Adipose tissue (tissue), 3 donors: ENCODE measurements around the gene PRICKLE2. TPM values are rescaled to one million over a fixed set of nuclear protein-coding genes. Genes with fewer than 3 reads are reported as not detected.

ENCODE experiments used
- H3K27ac ChIP-seq: one replicate; pipeline ENCODE4 v1.5.1; 2013; ENCODE audit warnings: low read depth, low read length
- WGBS, 3 donors: extraction: QIAGEN DNeasy Blood & Tissue Kit; methylation state at CpG; one replicate each; pipeline ENCODE4 v1.1.7; 2013; 5-methylcytosine and 5-hydroxymethylcytosine counted together
- polyA plus RNA-seq, 3 donors: library from polyadenylated mRNA; stranded (reverse); fragments of 200-250 nt; gene quantifications; one replicate each; pipeline ENCODE4 v1.2.3, GENCODE V29; 2013
- donor health status: healthy with polysubstance abuse.
- donor health status: Bipolar disorder and iron deficiency.
- donor health status: healthy.

PRICKLE2 gene
- polyA plus RNA-seq, 3 donors: 2.2 to 13.2 (median 9.8) TPM

GRCh38 chr3:64129106-64129505, 96.2 kb downstream of the PRICKLE2 start:
- no peak overlapping the region for H3K27ac ChIP-seq
- WGBS, 3 donors: 60 to 81% (median 68%) methylated on average over 4 of the region's 4 CpGs

GRCh38 chr3:64125561-64125960, 99.7 kb downstream of the PRICKLE2 start:
- H3K27ac ChIP-seq: no peak overlapping the region
- WGBS, 3 donors: 47 to 88% (median 48%) methylated on average over 2 of the region's 2 CpGs

DNA sequence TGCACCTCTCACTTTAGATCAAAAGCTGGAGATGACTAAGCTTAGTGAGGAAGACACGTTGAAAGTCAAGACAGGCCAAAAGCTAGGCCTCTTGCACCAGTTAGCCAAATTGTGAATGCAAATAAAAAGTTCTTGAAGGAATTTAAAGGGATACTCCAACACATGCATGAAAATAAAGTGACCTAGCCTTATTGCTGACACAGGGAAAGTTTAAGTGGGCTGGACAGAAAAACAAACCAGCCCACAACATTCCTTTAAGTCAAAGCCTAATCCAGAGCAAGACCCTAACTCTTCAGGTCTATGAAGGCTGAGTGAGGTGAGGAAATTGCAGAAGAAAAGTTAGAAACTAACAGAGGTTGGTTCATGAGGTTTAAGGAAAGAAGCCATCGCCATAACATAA, 101.3 kb downstream of the PRICKLE2 start:
- WGBS, 3 donors: 81 to 96% (median 87%) methylated on average over 2 of the region's 2 CpGs
- no peak overlapping the region for H3K27ac ChIP-seq

GRCh38 chr3:64122476-64122875, 102.8 kb downstream of the PRICKLE2 start:
- 76 to 81% (median 77%) methylated on average over 3 of the region's 3 CpGs for WGBS, 3 donors
- no peak overlapping the region for H3K27ac ChIP-seq

DNA sequence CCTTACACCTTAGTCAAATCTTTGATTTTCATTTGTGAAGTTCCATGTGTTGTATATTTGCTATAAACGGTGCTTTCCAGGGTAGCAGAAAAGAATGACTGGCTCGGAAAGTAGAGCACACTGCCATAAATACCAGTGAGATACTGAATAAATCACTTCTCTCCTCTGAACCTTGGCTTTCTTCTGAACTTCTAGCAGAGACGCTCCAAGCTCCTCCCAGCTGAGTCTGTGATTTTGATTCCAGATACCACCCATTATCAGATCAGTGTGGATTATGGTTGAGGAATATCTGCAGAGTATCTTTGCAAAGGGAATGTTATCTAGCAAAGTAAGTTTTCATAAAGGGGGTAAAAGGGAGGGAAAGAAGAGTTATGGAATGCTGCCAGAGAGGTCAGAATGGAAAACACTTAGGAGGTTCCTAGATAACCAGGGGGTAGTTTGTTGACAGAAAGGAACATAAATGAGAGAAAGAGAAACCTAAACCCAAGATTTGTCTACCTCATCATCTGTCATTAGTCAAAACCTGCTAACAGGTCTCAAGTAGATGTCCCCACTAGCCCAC, 103.4 kb downstream of the PRICKLE2 start:
- 19 to 49% (median 28%) methylated on average over 3 of the region's 3 CpGs for WGBS, 3 donors
- no peak overlapping the region for H3K27ac ChIP-seq

DNA sequence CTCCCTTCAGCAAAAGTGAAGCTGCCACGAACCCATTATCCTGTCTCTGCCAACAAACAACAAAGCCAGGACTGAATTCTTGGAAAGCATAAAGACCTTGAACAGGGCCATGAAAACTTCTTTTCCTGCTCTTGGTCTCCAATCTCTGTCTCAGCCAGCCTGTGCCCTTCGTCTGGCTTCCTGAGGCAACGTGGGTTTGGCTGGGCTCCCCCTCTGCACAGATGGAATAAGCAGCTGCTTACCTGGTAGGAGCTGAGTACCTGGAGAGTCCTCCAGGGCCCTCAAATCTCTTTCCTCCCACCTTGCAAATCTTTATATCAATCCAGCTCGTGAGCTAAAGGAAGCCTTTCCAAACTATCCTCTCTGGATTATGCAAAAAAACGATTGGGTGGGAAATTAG, 104.4 kb downstream of the PRICKLE2 start:
- WGBS, 3 donors: 60 to 63% (median 61%) methylated on average over 5 of the region's 5 CpGs
- no peak overlapping the region for H3K27ac ChIP-seq

GRCh38 chr3:64117483-64117882, 107.8 kb downstream of the PRICKLE2 start:
- 89 to 100% (median 95%) methylated on average over 1 of the region's 1 CpG for WGBS, 3 donors
- no peak overlapping the region for H3K27ac ChIP-seq

DNA sequence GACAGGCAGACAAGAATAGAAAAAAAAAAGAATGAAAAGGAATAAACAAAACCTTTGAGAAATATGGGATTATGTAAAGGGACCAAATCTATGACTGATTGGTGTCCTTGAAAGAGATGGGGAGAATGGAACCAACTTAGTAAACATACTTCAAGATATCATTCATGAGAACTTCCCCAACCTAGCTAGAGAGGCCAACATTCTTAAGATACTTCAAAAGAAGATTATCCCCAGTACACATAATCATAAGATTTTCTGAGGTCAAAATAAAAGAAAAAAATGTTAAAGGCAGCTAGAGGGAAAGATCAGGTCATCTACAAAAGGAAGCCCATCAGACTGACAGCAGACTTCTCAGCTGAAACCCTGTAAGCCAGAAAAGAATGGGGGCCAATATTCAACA, 110.6 kb downstream of the PRICKLE2 start:
- no peak overlapping the region for H3K27ac ChIP-seq

DNA sequence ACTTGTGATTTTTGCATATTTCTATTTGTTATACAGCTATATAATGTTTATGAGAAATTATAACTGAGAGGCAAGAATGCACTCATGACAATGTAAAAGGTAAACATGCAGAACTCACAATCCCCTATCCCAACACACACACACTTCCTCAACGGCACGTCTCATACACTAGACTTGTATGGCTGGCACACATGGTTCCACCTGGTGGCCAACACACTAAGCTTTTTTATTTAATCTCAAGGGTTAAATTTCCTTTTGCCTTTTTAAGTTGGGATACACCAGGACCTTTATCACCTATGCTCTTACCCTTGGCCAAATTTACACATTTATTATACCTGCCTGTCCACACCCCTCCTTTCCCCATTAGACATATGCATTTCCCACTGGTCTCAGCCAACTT, 113.4 kb downstream of the PRICKLE2 start:
- H3K27ac ChIP-seq: no peak overlapping the region
- 39 to 76% (median 44%) methylated on average over 2 of the region's 2 CpGs for WGBS, 3 donors

DNA sequence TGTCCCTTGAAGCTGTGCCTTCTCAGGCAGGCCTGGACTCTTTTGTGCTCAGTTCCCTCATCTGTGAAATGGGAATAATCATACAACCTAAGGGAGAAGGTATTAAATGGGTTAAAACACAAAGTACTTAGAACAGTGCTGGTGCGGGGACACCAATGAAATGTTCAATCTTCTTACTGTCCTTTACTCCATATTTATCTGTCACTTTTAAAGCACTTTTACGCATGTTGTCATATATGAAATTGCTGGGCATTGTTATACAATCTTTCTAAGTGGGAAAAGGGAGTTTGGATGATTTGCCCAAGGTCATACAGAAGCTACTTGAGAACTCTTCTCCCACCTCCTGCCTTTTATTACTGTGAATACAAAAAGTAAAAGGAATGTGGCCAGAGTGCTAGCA, 114.2 kb downstream of the PRICKLE2 start:
- 88 to 98% (median 93%) methylated on average over 2 of the region's 2 CpGs for WGBS, 3 donors
- no peak overlapping the region for H3K27ac ChIP-seq

DNA sequence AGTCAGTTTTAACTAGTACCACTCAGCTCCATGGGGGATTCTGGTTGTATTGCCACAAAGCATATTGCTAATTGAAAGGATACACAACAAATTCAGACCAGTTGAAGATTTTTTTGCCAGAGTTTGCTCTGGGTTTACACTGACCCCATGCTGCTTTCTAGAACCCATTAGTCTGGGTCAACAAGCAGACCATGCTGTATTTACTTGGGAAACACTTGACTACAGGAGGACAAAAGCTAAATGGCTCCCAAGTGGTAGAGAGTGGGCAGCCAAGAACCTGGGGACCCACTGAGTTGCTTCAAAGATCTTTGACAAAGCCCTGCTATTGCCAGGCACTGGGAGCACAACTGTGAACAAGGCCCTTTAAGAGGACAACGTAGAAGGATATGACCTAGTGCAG, 115.2 kb downstream of the PRICKLE2 start:
- WGBS, 3 donors: 0 to 43% (median 0%) methylated on average over 1 of the region's 1 CpG
- H3K27ac ChIP-seq: no peak overlapping the region

- 89 to 92% (median 90%) methylated on average over 1 of the region's 1 CpG for WGBS, 3 donors
- no peak overlapping the region for H3K27ac ChIP-seq
These were observed 115.8 kb downstream of the PRICKLE2 start for GRCh38 chr3:64109438-64109837.

GRCh38 chr3:64108784-64109317, 116.4 kb downstream of the PRICKLE2 start:
- no peak overlapping the region for H3K27ac ChIP-seq
- WGBS, 3 donors: 91 to 94% (median 93%) methylated on average over 7 of the region's 7 CpGs

GRCh38 chr3:64108231-64108630, 117.0 kb downstream of the PRICKLE2 start:
- H3K27ac ChIP-seq: no peak overlapping the region
- 86 to 91% (median 88%) methylated on average over 9 of the region's 9 CpGs for WGBS, 3 donors

GRCh38 chr3:64107190-64107589, 118.1 kb downstream of the PRICKLE2 start:
- WGBS, 3 donors: 42 to 83% (median 81%) methylated on average over 5 of the region's 5 CpGs
- H3K27ac ChIP-seq: no peak overlapping the region

DNA sequence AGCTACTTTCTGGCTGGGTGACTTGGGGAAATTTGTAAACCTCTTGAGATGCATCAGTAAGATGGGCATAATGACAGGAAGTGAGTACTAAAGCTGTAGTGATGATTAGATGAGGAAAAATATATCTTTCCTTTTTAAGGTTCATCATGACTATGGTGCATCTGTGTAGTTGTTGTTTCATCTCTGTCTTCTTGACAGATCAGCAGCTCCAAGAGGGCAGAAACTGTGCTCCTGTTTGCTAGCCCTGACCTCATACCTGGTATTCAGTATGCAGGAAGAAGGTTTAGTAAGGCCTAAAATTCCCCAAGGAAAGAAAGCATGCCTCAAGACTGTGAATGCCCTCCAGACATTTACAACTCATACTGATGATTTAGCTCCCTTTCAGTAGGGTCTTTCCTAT, 119.5 kb downstream of the PRICKLE2 start:
- no peak overlapping the region for H3K27ac ChIP-seq

GRCh38 chr3:64104691-64105111, 120.6 kb downstream of the PRICKLE2 start:
- WGBS, 3 donors: 76 to 93% (median 84%) methylated on average over 3 of the region's 3 CpGs

GRCh38 chr3:64104006-64104405, 121.3 kb downstream of the PRICKLE2 start:
- 57 to 73% (median 68%) methylated on average over 3 of the region's 3 CpGs for WGBS, 3 donors

More at GRCh38 chr3:64104691-64105111, 120.6 kb downstream of the PRICKLE2 start:
- H3K27ac ChIP-seq: no peak overlapping the region

DNA sequence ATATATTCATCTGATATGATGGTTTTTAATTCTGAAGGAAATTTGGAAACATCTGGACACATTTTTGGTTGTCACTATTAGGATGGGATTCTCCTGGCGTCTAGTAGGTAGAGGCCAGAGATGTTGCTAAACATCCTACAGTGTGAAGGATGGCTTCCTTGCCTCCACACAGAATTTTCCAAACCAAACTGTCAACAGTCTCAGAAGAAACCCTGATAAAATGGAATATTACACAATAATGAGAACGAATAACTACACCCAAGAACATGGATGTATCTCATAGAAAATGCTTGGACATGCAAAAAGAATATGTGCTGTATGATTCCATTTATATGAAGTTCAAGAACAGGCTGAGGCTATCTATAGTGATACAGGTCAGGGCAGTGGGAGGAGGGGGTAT, 122.1 kb downstream of the PRICKLE2 start:
- WGBS, 3 donors: 91 to 98% (median 91%) methylated on average over 2 of the region's 2 CpGs
- no peak overlapping the region for H3K27ac ChIP-seq

More at GRCh38 chr3:64104006-64104405, 121.3 kb downstream of the PRICKLE2 start:
- no peak overlapping the region for H3K27ac ChIP-seq

DNA sequence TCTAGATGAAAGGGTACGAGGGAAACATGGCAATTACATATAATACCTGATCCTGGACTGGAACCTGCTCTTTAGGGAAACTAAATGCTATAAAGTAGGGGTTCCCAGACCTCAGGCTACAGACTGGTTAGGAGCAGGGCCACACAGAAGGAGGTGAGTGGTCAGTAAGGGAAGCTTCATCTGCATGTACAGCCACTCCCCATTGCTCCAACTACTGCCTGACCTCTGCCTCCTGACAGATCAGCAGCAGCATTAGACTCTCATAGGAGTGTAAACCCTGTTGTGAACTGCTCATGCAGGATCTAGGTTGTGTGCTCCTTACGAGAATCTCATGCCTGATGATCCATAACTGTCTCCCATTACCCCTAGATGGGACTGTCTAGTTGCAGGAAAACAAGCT, 123.1 kb downstream of the PRICKLE2 start:
- WGBS, 3 donors: 89 to 96% (median 94%) methylated on average over 2 of the region's 2 CpGs
- no peak overlapping the region for H3K27ac ChIP-seq

- WGBS, 3 donors: 97% methylated on average over 26 of the region's 26 CpGs
- H3K27ac ChIP-seq: no peak overlapping the region
These were observed 126.0 kb downstream of the PRICKLE2 start for GRCh38 chr3:64099316-64099715.
